ENCODE data around the gene ADARB1.
"Not testable (repeated sequence)": the region's sequence is repeated elsewhere in the genome, so short reads cannot be mapped to it uniquely, and the experiment has no call there.

The ADARB1 gene

GRCh38 chr21:45122030-45122429 lies 47.6 kb downstream of the ADARB1 start:
- FAIRE-seq = no peak

- no peak for FAIRE-seq
These were observed 48.2 kb downstream of the ADARB1 start for GRCh38 chr21:45122432-45123132.

- no peak for FAIRE-seq
These were observed 49.1 kb downstream of the ADARB1 start for GRCh38 chr21:45123440-45123839.

- no peak for FAIRE-seq
These were observed 50.2 kb downstream of the ADARB1 start for GRCh38 chr21:45124596-45124995.

GRCh38 chr21:45125357-45125756 lies 51.0 kb downstream of the ADARB1 start:
- no peak for FAIRE-seq

- FAIRE-seq = no peak
These were observed 51.8 kb downstream of the ADARB1 start for GRCh38 chr21:45126204-45126626.

GRCh38 chr21:45126983-45127382 lies 52.6 kb downstream of the ADARB1 start:
- FAIRE-seq = no peak

- no peak for FAIRE-seq
These were observed 53.6 kb downstream of the ADARB1 start for GRCh38 chr21:45127937-45128336.

GRCh38 chr21:45128613-45129188 lies 54.3 kb downstream of the ADARB1 start:
- no peak for FAIRE-seq

GRCh38 chr21:45129189-45129923 lies 55.0 kb downstream of the ADARB1 start:
- no peak for FAIRE-seq

GRCh38 chr21:45130324-45130774 lies 56.0 kb downstream of the ADARB1 start:
- no peak for FAIRE-seq

- no peak for FAIRE-seq
These were observed 57.2 kb downstream of the ADARB1 start for GRCh38 chr21:45131537-45131999.

- no peak for FAIRE-seq
These were observed 58.6 kb downstream of the ADARB1 start for GRCh38 chr21:45132841-45133573.

- FAIRE-seq = not testable (repeated sequence)
These were observed 59.3 kb downstream of the ADARB1 start for GRCh38 chr21:45133574-45134278.

- FAIRE-seq = no peak
These were observed 60.1 kb downstream of the ADARB1 start for GRCh38 chr21:45134279-45135076.

- no peak for FAIRE-seq
These were observed 60.7 kb downstream of the ADARB1 start for GRCh38 chr21:45135122-45135521.

GRCh38 chr21:45135868-45136267 lies 61.5 kb downstream of the ADARB1 start:
- FAIRE-seq = no peak

GRCh38 chr21:45136500-45136899 lies 62.1 kb downstream of the ADARB1 start:
- FAIRE-seq = no peak

GRCh38 chr21:45136927-45137611 lies 62.7 kb downstream of the ADARB1 start:
- no peak for FAIRE-seq

GRCh38 chr21:45137612-45137937 lies 63.2 kb downstream of the ADARB1 start:
- no peak for FAIRE-seq
